Pancreas (tissue), 10 donors: Measurements from ENCODE around the gene LYZL1. TPM values are rescaled to one million over a fixed set of nuclear protein-coding genes. Genes with fewer than 3 reads are reported as not detected.
A peak's percentile ranks its signal among the peaks of the same experiment; 100 is the strongest.

Source experiments
- ATAC-seq, 4 donors: fragments of 200-7000 bp; cut with Tn5 transposase; one replicate each; pipeline versions ENCODE4 v1.8.0 to v1.9.1; 2020; ENCODE audit warnings: mild to moderate bottlenecking in 4 of 4, moderate library complexity in 4 of 4
- DNase-seq, 6 donors: peaks; one replicate each; pipeline ENCODE4 v3.0.0-alpha.2; 2020
- FAIRE-seq: peaks from 2 replicates; lab custom pipeline; 2012; peaks lifted over from hg19 to GRCh38; lab: Jason Lieb, UNC
- H3K27ac ChIP-seq, 4 donors: fragments of 200-600 bp; sonication (generic); 1 replicate in 3 of 4; 2 replicates in 1 of 4; pipeline versions ENCODE4 v1.5.0 to v1.8.0; 2020
- H3K27me3 ChIP-seq, 4 donors: fragments of 200-600 bp; one replicate each; pipeline ENCODE4 v1.8.0; 2021
- H3K36me3 ChIP-seq, 3 donors: fragments of 200-600 bp; sonication (generic) in 1 of 3; one replicate each; pipeline versions ENCODE4 v1.5.0 to v1.8.0; 2020 to 2021
- H3K4me1 ChIP-seq, 3 donors: fragments of 200-600 bp; one replicate each; pipeline ENCODE4 v1.8.0; 2021
- H3K4me3 ChIP-seq, 4 donors: fragments of 200-600 bp; sonication (generic) in 2 of 4; one replicate each; pipeline versions ENCODE4 v1.5.0 to v1.8.0; 2020 to 2021
- H3K9me3 ChIP-seq, 4 donors: fragments of 200-600 bp; one replicate each; pipeline ENCODE4 v1.8.0; 2021
- WGBS, 2 donors: extraction: QIAGEN DNeasy Blood & Tissue Kit; methylation state at CpG; one replicate each; pipeline ENCODE4 v1.1.7; 2013; 5-methylcytosine and 5-hydroxymethylcytosine counted together
- intact Hi-C, 3 donors: fragments of 100-400 bp; cut with DNase I; formaldehyde crosslinking; loops; one replicate each; pipeline versions ENCODE4 v1.11.1 to v1.14.2; 2022
- polyA plus RNA-seq, 2 donors: library from polyadenylated mRNA; stranded (reverse); fragments of 200-250 nt; gene quantifications; one replicate each; pipeline ENCODE4 v1.2.3, GENCODE V29; 2013
- total RNA-seq, 6 donors: library from RNA; stranded (reverse); fragmentation: NEBNext Ultra II Directional in 4 of 6; extraction: Animal tissue kit (Norgen Biotek cat#: 25700) in 4 of 6; gene quantifications; one replicate each; pipeline versions ENCODE4 v1.2.1 to v1.2.4, GENCODE V29; 2021 to 2023
- TF ChIP-seq, protein P1 (sequence below), 4 donors: fragments of 200-600 bp; sonication (generic) in 3 of 4; IDR thresholded peaks; one replicate each; pipeline versions ENCODE4 v1.5.0 to v1.8.0; 2021; ENCODE audit warnings: antibody characterized with exemption in 4 of 4
- donor health status: healthy with polysubstance abuse.
- donor health status: DM: no; HTN: no; CAD: no; lungs with moderate emphysema.
- donor health status: DM: no; HTN: no; CAD: no.
- donor health status: control.
- donor health status: control.
- donor health status: Bipolar disorder and iron deficiency.
- donor health status: DM: yes; HTN: yes; CAD: no.
- donor health status: DM: no; HTN: no; CAD: no.
- donor health status: DM: no; HTN: no; CAD: no.
- donor health status: DM: yes; HTN: yes; CAD: no.

LYZL1 gene
- total and polyA plus RNA-seq, 8 donors = not detected

GRCh38 chr10:29243750-29244149 is 45.1 kb upstream of the LYZL1 start:
- H3K36me3 ChIP-seq = no peaks in the 10 kb centered on the region
- 85 to 93% methylated on average over 1 of the region's 1 CpG for WGBS, 2 donors
- no peak for FAIRE-seq
- no peak overlapping the region for H3K27ac ChIP-seq
- intact Hi-C loops = no loop called here
- ATAC-seq = peak; percentile 46 to 90 (median 78)
- DNase-seq = peak in 4 of 6 donors; percentile 20 to 64 (median 42)
- H3K9me3 ChIP-seq = no peaks in the 10 kb centered on the region
- H3K4me3 ChIP-seq = no peak overlapping the region
- no peaks in the 10 kb centered on the region for H3K27me3 ChIP-seq
- no peaks in the 10 kb centered on the region for H3K4me1 ChIP-seq
- TF ChIP-seq, protein P1, sequence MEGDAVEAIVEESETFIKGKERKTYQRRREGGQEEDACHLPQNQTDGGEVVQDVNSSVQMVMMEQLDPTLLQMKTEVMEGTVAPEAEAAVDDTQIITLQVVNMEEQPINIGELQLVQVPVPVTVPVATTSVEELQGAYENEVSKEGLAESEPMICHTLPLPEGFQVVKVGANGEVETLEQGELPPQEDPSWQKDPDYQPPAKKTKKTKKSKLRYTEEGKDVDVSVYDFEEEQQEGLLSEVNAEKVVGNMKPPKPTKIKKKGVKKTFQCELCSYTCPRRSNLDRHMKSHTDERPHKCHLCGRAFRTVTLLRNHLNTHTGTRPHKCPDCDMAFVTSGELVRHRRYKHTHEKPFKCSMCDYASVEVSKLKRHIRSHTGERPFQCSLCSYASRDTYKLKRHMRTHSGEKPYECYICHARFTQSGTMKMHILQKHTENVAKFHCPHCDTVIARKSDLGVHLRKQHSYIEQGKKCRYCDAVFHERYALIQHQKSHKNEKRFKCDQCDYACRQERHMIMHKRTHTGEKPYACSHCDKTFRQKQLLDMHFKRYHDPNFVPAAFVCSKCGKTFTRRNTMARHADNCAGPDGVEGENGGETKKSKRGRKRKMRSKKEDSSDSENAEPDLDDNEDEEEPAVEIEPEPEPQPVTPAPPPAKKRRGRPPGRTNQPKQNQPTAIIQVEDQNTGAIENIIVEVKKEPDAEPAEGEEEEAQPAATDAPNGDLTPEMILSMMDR (IDR thresholded peaks at IDR 0.05) = peak in 2 of 4 donors; percentile 12 to 27

GRCh38 chr10:29244978-29245377 is 43.9 kb upstream of the LYZL1 start:
- peak overlapping the region in 1 of 4 donors; percentile 48 for H3K27ac ChIP-seq
- H3K27me3 ChIP-seq = no peaks in the 10 kb centered on the region
- no peak overlapping the region for H3K4me3 ChIP-seq
- WGBS, 2 donors = 69 to 81% methylated on average over 7 of the region's 7 CpGs
- TF ChIP-seq, protein P1 (IDR thresholded peaks at IDR 0.05) = no peak
- no peaks in the 10 kb centered on the region for H3K9me3 ChIP-seq
- DNase-seq = no peak
- FAIRE-seq = no peak
- no peaks in the 10 kb centered on the region for H3K4me1 ChIP-seq
- intact Hi-C loops = no loop called here
- ATAC-seq = no peak
- no peaks in the 10 kb centered on the region for H3K36me3 ChIP-seq

- peak overlapping the region in 2 of 4 donors; percentile 7 to 48 for H3K27ac ChIP-seq
- DNase-seq = peak in 1 of 6 donors; percentile 18
- intact Hi-C loops = no loop called here
Observed at GRCh38 chr10:29245476-29245875, 43.4 kb upstream of the LYZL1 start.

GRCh38 chr10:29246449-29246848 is 42.4 kb upstream of the LYZL1 start:
- FAIRE-seq (peak; percentile 87), DNase-seq (no peak), ATAC-seq (no peak)
- Histone ChIP-seq H3K9me3 (no peaks in the 10 kb centered on the region), H3K27me3 (no peaks in the 10 kb centered on the region), H3K4me3 (no peak overlapping the region), H3K4me1 (no peaks in the 10 kb centered on the region), H3K27ac (no peak overlapping the region), H3K36me3 (no peaks in the 10 kb centered on the region)
- TF ChIP-seq, protein P1 (IDR thresholded peaks at IDR 0.05) = no peak
- 96 to 100% methylated on average over 1 of the region's 1 CpG for WGBS, 2 donors
- intact Hi-C loops = no loop called here

More at GRCh38 chr10:29245476-29245875, 43.4 kb upstream of the LYZL1 start:
- TF ChIP-seq, protein P1 (IDR thresholded peaks at IDR 0.05) = no peak
- FAIRE-seq (no peak), ATAC-seq (peak in 2 of 4 donors; percentile 54 to 57)
- no peaks in the 10 kb centered on the region for H3K4me1 ChIP-seq
- H3K27me3 ChIP-seq = no peaks in the 10 kb centered on the region
- H3K9me3 ChIP-seq = no peaks in the 10 kb centered on the region
- H3K36me3 ChIP-seq = no peaks in the 10 kb centered on the region
- H3K4me3 ChIP-seq = no peak overlapping the region
- 45 to 55% methylated on average over 11 of the region's 11 CpGs for WGBS, 2 donors

GRCh38 chr10:29248158-29248557 is 40.7 kb upstream of the LYZL1 start:
- TF ChIP-seq, protein P1 (IDR thresholded peaks at IDR 0.05) = no peak
- ATAC-seq (no peak), FAIRE-seq (no peak)

More at GRCh38 chr10:29248158-29248557, 40.7 kb upstream of the LYZL1 start:
- H3K4me3 ChIP-seq = no peak overlapping the region
- no peaks in the 10 kb centered on the region for H3K27me3 ChIP-seq
- no peak for DNase-seq
- no peaks in the 10 kb centered on the region for H3K9me3 ChIP-seq
- no peak overlapping the region for H3K27ac ChIP-seq
- intact Hi-C loops = no loop called here
- H3K4me1 ChIP-seq = no peaks in the 10 kb centered on the region
- H3K36me3 ChIP-seq = no peaks in the 10 kb centered on the region
